HG02610 (cell line): ENCODE measurements around the gene ELOVL1.
"Not testable (repeated sequence)": the region's sequence is repeated elsewhere in the genome, so short reads cannot be mapped to it uniquely, and the experiment has no call there.

Experiments
- ATAC-seq: cut with Tn5 transposase; IDR thresholded peaks from one replicate; pipeline ENCODE4 v1.9.1; 2021; ENCODE audit warnings: mild to moderate bottlenecking, moderate library complexity; ENCODE audit not compliant: unreplicated experiment

The ELOVL1 gene

DNA sequence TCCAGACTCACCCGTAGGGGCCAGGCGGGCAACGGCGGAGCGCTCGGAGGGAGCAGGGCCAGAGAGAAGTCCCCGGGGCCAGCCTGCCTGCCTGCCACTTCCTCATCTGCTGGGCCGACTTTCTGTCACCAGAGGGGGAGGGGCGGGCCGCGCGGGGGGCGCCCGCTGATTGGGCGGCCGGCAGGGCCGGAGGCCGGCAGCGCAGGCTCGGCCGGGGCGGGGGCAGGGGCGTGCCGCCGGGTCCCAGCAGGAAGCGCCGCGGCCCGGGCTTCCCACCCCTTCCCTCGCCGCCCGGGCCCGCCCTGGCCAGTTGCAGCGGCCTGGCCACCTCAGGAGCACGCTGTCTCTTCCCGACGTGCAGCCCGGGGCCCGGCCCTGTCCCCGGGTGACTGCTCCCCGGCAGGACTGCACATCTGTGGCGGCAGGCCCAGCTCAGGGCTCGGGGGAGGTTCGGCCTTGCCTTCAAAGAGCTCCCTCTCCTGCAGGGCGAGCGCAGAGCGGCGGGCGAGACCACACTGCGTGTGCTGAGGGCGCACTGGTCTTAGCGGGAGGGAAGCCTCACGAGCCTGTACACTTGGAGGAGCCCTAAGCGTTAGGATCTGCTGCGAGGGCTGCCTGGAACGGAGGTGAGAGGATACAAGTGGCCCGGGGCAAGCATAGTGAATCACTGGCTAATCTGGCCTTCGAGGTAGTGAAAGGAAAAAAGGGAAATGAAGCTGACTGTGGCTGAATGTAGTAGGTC, at the start of gene ELOVL1:
Gene ELOVL1, minus strand, starts transcription at position 108 of the 742 bp plus-strand sequence. CDS start 2,402 bp downstream, outside the sequence.
- ATAC-seq: peak; percentile 76

GRCh38 chr1:43415901-43416300, 48.1 kb upstream of the ELOVL1 start:
- ATAC-seq: no peak

DNA sequence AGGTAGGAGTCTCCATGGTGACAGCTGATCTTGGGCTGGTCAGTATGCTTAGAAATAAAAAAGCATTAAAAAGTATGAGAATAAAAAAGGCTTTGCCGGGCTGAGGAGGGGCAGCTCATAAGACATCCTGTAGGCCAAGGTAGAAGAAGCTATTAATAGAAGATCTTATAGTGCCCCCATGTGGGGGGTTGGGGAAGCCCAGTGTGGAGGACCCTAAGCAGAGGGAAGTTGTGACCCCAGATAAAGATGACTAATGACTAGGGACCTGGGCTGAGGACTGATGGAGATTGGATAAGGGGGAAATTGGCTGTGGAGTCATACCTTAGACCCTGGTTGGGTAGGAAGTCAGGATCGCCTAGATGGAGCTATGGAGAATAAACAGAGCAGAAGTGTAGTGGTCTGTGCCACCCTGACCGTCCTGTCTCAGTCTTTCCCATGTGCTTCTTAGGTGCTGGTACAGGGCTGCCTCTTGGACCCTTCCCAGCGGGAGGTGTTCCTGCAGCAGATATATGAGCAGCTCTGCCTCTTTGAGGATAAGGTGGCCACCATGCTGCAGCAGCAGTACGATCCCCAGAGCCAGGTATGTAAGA, 46.9 kb upstream of the ELOVL1 start:
- ATAC-seq: no peak

- ATAC-seq: not testable (repeated sequence)
Observed at GRCh38 chr1:43413426-43413825, 45.6 kb upstream of the ELOVL1 start.

DNA sequence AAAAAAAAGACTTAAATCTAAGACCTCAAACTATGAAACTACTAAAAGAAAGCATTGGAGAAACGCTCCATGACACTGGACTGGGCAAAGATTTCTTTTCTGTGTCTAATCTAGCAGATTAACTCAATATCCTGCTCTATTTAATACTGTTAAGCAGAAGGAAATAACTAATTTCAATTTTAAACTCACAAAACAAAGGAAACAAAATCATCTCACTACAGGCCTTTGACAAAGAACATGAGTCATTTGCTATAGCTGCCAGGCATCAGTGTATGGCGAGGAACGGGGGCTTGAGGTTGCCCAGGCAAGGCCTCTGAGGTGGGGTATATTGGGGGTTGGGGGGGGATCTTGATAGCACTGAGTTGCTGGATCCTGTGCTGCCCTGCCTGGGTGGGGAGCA, 42.8 kb upstream of the ELOVL1 start:
- ATAC-seq: no peak

DNA sequence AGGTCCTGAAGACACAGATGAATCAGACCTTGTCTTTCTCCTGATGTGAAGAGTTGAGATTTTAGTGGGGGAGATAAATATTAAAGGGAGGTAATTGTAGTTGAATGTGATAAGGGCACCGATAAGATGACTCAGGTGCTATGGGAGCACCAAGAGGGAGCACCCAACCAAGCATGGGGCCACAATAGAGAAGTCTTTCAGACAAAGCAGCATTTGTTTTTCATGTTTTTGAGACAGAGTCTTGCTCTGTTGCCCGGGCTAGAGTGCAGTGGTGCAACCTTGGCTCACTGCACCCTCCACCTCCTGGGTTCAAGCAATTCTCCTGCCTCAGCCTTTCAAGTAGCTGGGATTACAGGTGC, 38.0 kb upstream of the ELOVL1 start:
- no peak for ATAC-seq

DNA sequence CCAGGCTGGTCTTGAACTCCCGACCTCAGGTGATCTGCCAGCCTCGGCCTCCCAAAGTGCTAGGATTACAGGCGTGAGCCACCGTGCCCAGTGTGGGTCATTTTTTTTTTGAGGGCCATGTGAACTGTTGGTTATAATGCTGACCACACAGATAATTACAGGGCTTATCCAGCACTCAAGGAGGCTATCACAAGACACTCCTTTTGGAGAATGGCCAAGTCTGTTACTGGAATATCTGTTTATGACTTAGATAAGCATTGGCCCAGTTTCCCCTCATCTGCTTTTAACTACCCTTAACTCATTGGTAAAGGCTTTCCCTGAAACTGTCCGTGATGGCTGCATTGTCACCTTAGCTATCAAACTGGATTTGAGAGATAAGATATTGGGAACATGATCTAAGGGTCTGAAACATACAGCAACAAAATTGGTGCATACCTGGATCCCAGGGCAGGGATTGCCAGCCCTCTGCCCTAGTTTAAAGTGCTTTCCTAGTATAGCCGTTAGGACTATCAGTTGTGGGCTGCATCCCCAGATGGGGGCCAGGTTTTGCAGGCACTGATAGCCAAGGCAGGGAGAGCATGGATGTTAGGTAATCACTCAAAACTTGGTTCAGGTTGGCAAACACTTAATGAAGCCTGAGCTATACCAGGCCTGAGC, 37.5 kb upstream of the ELOVL1 start:
- ATAC-seq: no peak

GRCh38 chr1:43404353-43404752, 36.5 kb upstream of the ELOVL1 start:
- ATAC-seq: no peak

- ATAC-seq: no peak
Observed at GRCh38 chr1:43402089-43402865, 34.5 kb upstream of the ELOVL1 start.

- not testable (repeated sequence) for ATAC-seq
Observed at GRCh38 chr1:43400441-43400840, 32.6 kb upstream of the ELOVL1 start.

GRCh38 chr1:43398227-43398626, 30.4 kb upstream of the ELOVL1 start:
- no peak for ATAC-seq

DNA sequence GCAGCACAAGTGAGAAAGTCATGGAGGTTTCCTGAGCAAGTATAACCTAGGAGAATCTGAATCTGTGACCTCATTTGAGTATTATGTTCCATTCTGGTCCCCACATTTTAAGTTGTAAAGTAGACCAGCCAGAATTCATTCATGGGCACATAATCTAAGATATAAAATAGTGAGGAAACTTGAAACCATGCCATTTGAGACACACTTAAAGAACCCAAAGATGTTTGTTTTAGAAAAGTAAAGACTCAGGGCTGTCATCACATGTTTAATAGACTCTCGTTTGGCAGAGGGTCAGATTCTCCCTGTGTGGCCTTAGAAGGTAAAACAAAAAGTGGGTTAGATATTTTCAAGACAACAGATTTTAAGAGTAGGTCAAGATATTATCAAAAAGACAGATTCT, 28.2 kb upstream of the ELOVL1 start:
- ATAC-seq: no peak

DNA sequence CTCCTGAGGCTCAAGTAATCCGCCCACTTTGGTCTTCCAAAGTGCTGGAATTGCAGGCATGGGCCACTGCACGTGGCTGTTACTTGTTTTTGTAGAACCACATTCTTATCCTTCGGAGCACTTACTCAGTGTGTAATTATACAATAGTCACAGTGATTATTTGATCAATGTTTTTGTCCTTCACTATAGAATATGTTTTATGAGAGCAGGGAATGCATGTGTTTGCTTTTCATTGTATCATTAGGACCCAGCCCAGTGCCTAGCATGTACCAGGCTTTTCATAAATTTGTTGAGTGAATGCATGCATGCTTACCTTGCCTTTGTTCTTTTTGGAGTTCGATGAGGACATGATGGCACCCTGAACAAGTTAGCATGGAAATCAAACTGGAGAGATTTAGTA, 27.7 kb upstream of the ELOVL1 start:
- ATAC-seq: no peak

DNA sequence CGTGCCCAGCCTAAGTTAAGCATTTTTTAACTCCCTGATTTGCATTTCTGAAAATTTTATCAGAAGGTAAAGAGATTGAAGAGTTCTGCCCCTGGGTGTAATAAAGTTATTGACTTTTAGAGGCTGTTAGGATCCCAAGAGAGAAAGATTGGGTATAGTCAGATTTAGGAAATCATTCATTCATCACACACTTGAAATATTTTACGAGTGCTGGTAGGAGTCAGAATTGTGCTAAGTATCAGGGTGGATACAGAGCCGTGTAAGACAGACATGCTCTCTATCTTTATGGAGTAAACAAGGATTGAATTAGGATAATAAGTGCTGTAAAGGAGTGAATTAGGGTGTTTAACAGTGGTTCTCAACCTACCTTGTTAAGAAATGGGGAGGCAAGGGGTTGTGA, 24.9 kb upstream of the ELOVL1 start:
- ATAC-seq: no peak

GRCh38 chr1:43389326-43390313, 21.8 kb upstream of the ELOVL1 start, which contains the start of the genes MED8 and SZT2:
TSS of gene MED8 (minus strand) at chr1:43389800. CDS start at chr1:43389764, 36 bp downstream.
TSS of gene SZT2 (plus strand) at chr1:43389899. CDS start at chr1:43389969, 70 bp downstream.
- peak; percentile 90 for ATAC-seq

GRCh38 chr1:43388613-43389012, 20.8 kb upstream of the ELOVL1 start:
- ATAC-seq: no peak

DNA sequence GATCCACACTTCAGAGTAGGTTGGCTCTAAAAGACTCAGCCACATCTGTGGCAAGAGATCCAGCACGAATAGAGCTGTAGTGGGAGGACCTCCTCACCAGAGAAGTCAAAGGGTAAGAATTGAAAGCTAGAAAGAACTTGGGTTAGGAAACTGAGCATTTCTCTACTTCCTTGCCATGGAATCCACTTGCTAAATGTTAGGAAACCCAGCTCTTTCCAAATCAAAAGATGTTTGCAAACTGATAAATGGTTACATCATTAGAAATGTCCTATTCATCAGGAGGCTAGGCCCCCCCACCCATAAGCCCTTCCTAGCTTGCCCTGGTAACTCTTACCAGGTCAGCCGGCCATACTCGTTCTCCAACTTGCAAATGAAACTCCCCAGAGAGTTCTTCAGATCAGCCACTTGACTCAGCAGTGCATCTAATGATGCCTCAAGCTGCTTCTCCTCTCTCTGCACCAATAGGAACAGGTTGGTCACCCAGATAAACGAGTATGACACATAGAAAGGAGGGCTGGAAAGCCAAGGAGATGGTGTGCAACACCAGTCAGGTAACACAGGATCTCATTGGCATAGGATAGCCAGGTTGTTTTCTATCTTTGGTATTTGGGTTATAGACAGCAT, 20.3 kb upstream of the ELOVL1 start:
- no peak for ATAC-seq

DNA sequence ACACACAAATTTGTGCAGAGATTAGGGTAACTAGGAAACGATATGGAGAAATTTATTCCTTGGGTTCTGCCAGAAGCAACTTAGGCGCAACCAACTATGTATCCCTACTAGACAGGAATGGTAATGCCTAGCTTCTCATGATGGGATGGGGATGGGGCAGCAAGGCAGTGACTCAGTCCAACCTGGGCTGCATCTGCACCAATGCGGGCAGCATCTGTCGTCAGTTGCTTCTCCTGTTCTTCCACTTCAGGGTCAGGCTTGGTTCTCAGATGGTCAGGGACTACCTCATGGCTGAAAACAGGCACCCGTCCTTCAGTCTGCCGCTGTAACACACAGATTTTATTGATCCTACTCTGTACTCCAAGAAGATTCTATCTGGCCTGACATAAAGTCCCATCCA, 18.9 kb upstream of the ELOVL1 start:
- no peak for ATAC-seq

GRCh38 chr1:43383449-43383848, 15.6 kb upstream of the ELOVL1 start:
- no peak for ATAC-seq
